RPMI8226 (cell line): ENCODE measurements around the gene KSR2.

Experiments used
- DNase-seq: peaks from one replicate; pipeline ENCODE4 v3.0.0-alpha.2; 2015

The KSR2 gene

GRCh38 chr12:117567644-117568216, 401.1 kb downstream of the KSR2 start:
- no peak for DNase-seq

GRCh38 chr12:117564881-117565280, 403.9 kb downstream of the KSR2 start:
- DNase-seq = no peak

GRCh38 chr12:117563706-117564105, 405.1 kb downstream of the KSR2 start:
- no peak for DNase-seq

GRCh38 chr12:117563007-117563406, 405.8 kb downstream of the KSR2 start:
- no peak for DNase-seq

- DNase-seq = no peak
Observed at GRCh38 chr12:117561990-117562389, 406.8 kb downstream of the KSR2 start.

GRCh38 chr12:117559978-117560377, 408.8 kb downstream of the KSR2 start:
- DNase-seq = peak; percentile 19

- DNase-seq = no peak
Observed at GRCh38 chr12:117555889-117556288, 412.9 kb downstream of the KSR2 start.

- no peak for DNase-seq
Observed at GRCh38 chr12:117552971-117553370, 415.8 kb downstream of the KSR2 start.

- no peak for DNase-seq
Observed at GRCh38 chr12:117551665-117552064, 417.1 kb downstream of the KSR2 start.

- DNase-seq = no peak
Observed at GRCh38 chr12:117547209-117547608, 421.6 kb downstream of the KSR2 start.

- no peak for DNase-seq
Observed at GRCh38 chr12:117545216-117545615, 423.6 kb downstream of the KSR2 start.

- DNase-seq = no peak
Observed at GRCh38 chr12:117540011-117540410, 428.8 kb downstream of the KSR2 start.

GRCh38 chr12:117538926-117539325, 429.9 kb downstream of the KSR2 start:
- no peak for DNase-seq

GRCh38 chr12:117538032-117538690, 430.6 kb downstream of the KSR2 start:
- DNase-seq = no peak

- DNase-seq = no peak
Observed at GRCh38 chr12:117533687-117534086, 435.1 kb downstream of the KSR2 start.

- DNase-seq = no peak
Observed at GRCh38 chr12:117530796-117531195, 438.0 kb downstream of the KSR2 start.

- DNase-seq = no peak
Observed at GRCh38 chr12:117528538-117528937, 440.3 kb downstream of the KSR2 start.

GRCh38 chr12:117527479-117527855, 441.3 kb downstream of the KSR2 start:
- no peak for DNase-seq

- no peak for DNase-seq
Observed at GRCh38 chr12:117526757-117527478, 441.9 kb downstream of the KSR2 start.

- no peak for DNase-seq
Observed at GRCh38 chr12:117525766-117526165, 443.0 kb downstream of the KSR2 start.

- no peak for DNase-seq
Observed at GRCh38 chr12:117524806-117525205, 444.0 kb downstream of the KSR2 start.

GRCh38 chr12:117523971-117524370, 444.8 kb downstream of the KSR2 start:
- no peak for DNase-seq

- no peak for DNase-seq
Observed at GRCh38 chr12:117522559-117522958, 446.2 kb downstream of the KSR2 start.

- no peak for DNase-seq
Observed at GRCh38 chr12:117521867-117522266, 446.9 kb downstream of the KSR2 start.
